ENCODE results near the gene TBC1D22A.

- TF ChIP-seq MXI1 (conservative IDR thresholded peaks at IDR 0.05; ENCODE audit: poor library complexity, severe bottlenecking), result no peak
- TF ChIP-seq, protein P1, sequence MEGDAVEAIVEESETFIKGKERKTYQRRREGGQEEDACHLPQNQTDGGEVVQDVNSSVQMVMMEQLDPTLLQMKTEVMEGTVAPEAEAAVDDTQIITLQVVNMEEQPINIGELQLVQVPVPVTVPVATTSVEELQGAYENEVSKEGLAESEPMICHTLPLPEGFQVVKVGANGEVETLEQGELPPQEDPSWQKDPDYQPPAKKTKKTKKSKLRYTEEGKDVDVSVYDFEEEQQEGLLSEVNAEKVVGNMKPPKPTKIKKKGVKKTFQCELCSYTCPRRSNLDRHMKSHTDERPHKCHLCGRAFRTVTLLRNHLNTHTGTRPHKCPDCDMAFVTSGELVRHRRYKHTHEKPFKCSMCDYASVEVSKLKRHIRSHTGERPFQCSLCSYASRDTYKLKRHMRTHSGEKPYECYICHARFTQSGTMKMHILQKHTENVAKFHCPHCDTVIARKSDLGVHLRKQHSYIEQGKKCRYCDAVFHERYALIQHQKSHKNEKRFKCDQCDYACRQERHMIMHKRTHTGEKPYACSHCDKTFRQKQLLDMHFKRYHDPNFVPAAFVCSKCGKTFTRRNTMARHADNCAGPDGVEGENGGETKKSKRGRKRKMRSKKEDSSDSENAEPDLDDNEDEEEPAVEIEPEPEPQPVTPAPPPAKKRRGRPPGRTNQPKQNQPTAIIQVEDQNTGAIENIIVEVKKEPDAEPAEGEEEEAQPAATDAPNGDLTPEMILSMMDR (IDR thresholded peaks at IDR 0.05; ENCODE audit: poor library complexity, severe bottlenecking), result no peak
- TF ChIP-seq RAD21 (conservative IDR thresholded peaks at IDR 0.05), result no peak
- TF ChIP-seq EZH2 (IDR thresholded peaks at IDR 0.05; ENCODE audit: borderline replicate concordance, insufficient read depth, low read length, poor library complexity, severe bottlenecking), result no peak
- no peak for TF ChIP-seq POLR2AphosphoS5 (IDR thresholded peaks at IDR 0.05)
- TF ChIP-seq REST (IDR thresholded peaks at IDR 0.05; ENCODE audit: borderline replicate concordance), result no peak
Observed at GRCh38 chr22:46916886-46917770, 154.7 kb downstream of the TBC1D22A start.
